Measurements from ENCODE around the gene POLD4. TPM values are rescaled to one million over a fixed set of nuclear protein-coding genes. Genes with fewer than 3 reads are reported as not detected.

POLD4 gene
- total RNA-seq, 1 donor from 2014 or later, result 3.7 TPM

- peak overlapping the region; percentile 83 for H3K27ac Mint-ChIP-seq (ENCODE audit: unreplicated experiment)
- peaks cover 36% of the 10 kb centered on the region for H3K4me1 Mint-ChIP-seq
- no peaks in the 10 kb centered on the region for H3K9me3 Mint-ChIP-seq
- peak; percentile 55 for DNase-seq (ENCODE audit: low read depth, low spot score)
- TF ChIP-seq CTCF (conservative IDR thresholded peaks at IDR 0.05), result peak; percentile 63
- H3K4me3 Mint-ChIP-seq, result peak overlapping the region; percentile 92
- peaks cover 48% of the 10 kb centered on the region for H3K27me3 Mint-ChIP-seq (ENCODE audit: low read depth)
- no peaks in the 10 kb centered on the region for H3K36me3 Mint-ChIP-seq (ENCODE audit: low read depth)
Measured at GRCh38 chr11:67373648-67374570, 20.6 kb upstream of the POLD4 start.

- Mint-ChIP-seq H3K9me3 (no peaks in the 10 kb centered on the region), H3K27me3 (ENCODE audit: low read depth) (peaks cover 45% of the 10 kb centered on the region), H3K4me3 (peak within 1 kb of the TSS; percentile 92), H3K36me3 (ENCODE audit: low read depth) (no peaks in the 10 kb centered on the region), H3K27ac (ENCODE audit: unreplicated experiment) (peak within 1 kb of the TSS; percentile 83), H3K4me1 (peaks cover 33% of the 10 kb centered on the region)
- no peak for TF ChIP-seq CTCF (conservative IDR thresholded peaks at IDR 0.05)
- peak; percentile 51 for DNase-seq (ENCODE audit: low read depth, low spot score)
Measured at GRCh38 chr11:67372993-67373647, 19.8 kb upstream of the POLD4 start, which contains the start of gene CLCF1. Gene CLCF1, minus strand, starts transcription at chr11:67373598. Its CDS starts 59 bp downstream, at chr11:67373539.

- no peak overlapping the region for H3K4me3 Mint-ChIP-seq
- H3K36me3 Mint-ChIP-seq (ENCODE audit: low read depth), result no peaks in the 10 kb centered on the region
- peaks cover 47% of the 10 kb centered on the region for H3K27me3 Mint-ChIP-seq (ENCODE audit: low read depth)
- H3K9me3 Mint-ChIP-seq, result no peaks in the 10 kb centered on the region
- no peak overlapping the region for H3K27ac Mint-ChIP-seq (ENCODE audit: unreplicated experiment)
- peaks cover 33% of the 10 kb centered on the region for H3K4me1 Mint-ChIP-seq
- no peak for TF ChIP-seq CTCF (conservative IDR thresholded peaks at IDR 0.05)
- no peak for DNase-seq (ENCODE audit: low read depth, low spot score)
Measured at GRCh38 chr11:67372321-67372992, 19.1 kb upstream of the POLD4 start.

GRCh38 chr11:67371911-67372320, 18.6 kb upstream of the POLD4 start:
- Mint-ChIP-seq H3K27me3 (ENCODE audit: low read depth) (peaks cover 44% of the 10 kb centered on the region), H3K36me3 (ENCODE audit: low read depth) (no peaks in the 10 kb centered on the region), H3K4me1 (peaks cover 31% of the 10 kb centered on the region), H3K27ac (ENCODE audit: unreplicated experiment) (no peak overlapping the region), H3K9me3 (no peaks in the 10 kb centered on the region), H3K4me3 (peak overlapping the region; percentile 88)
- no peak for TF ChIP-seq CTCF (conservative IDR thresholded peaks at IDR 0.05)
- DNase-seq (ENCODE audit: low read depth, low spot score), result no peak

GRCh38 chr11:67371189-67371910, 18.0 kb upstream of the POLD4 start:
- Mint-ChIP-seq H3K4me1 (peaks cover 26% of the 10 kb centered on the region), H3K27ac (ENCODE audit: unreplicated experiment) (no peak overlapping the region), H3K36me3 (ENCODE audit: low read depth) (no peaks in the 10 kb centered on the region), H3K27me3 (ENCODE audit: low read depth) (peaks cover 39% of the 10 kb centered on the region), H3K4me3 (peak overlapping the region; percentile 88), H3K9me3 (no peaks in the 10 kb centered on the region)
- peak; percentile 58 for TF ChIP-seq CTCF (conservative IDR thresholded peaks at IDR 0.05)
- no peak for DNase-seq (ENCODE audit: low read depth, low spot score)
